Inferior parietal cortex (tissue), 1 donor: Measurements from ENCODE around the gene NF1.
"Not testable (repeated sequence)": the region's sequence is repeated elsewhere in the genome, so short reads cannot be mapped to it uniquely, and the experiment has no call there.

Experiments
- DNase-seq: peaks from one replicate; pipeline ENCODE4 v3.0.0-alpha.2; 2016; ENCODE audit errors: extremely low spot score

Gene NF1

DNA sequence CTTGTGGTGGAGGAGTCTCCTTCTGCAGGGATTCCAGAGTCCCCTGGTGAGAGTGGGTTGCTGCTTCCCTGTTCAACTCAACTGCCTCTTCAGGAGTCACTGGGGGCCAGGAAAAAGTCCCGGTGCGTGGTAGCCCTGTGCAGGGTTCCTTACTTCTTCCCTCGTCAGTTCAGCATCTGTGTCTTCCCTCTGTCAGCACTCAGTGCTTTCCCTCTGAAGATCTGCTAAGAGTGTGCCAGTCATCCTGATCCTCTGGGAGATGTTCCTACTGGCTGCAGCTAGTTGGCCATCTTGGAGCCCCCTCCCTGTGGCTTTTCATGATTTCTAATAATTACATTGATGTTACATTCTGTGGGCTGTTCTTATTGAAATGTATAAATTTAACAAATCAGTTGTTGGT, 36.5 kb downstream of the NF1 start:
- no peak for DNase-seq

GRCh38 chr17:31132977-31133376, 38.2 kb downstream of the NF1 start:
- no peak for DNase-seq

GRCh38 chr17:31134576-31134975, 39.8 kb downstream of the NF1 start:
- no peak for DNase-seq

GRCh38 chr17:31136319-31136718, 41.5 kb downstream of the NF1 start:
- no peak for DNase-seq

DNA sequence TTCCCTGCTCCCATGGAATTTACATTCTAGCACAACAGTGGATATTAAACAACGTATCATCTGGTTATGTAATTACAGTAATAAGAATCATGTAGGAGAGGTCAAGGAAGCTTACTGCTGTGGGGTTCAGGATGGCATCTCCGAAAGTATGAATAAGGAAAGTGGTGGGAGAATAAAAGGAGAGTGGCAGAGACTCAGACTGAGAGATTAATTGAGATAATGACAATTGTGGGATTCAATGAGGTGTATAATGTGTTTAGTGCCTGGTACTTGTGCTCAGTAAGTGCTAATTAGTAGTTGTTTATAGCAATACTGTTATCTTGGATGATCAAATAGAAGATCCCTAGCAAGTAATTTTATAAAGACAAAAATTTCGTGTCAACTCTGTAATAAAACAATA, 45.3 kb downstream of the NF1 start:
- no peak for DNase-seq

DNA sequence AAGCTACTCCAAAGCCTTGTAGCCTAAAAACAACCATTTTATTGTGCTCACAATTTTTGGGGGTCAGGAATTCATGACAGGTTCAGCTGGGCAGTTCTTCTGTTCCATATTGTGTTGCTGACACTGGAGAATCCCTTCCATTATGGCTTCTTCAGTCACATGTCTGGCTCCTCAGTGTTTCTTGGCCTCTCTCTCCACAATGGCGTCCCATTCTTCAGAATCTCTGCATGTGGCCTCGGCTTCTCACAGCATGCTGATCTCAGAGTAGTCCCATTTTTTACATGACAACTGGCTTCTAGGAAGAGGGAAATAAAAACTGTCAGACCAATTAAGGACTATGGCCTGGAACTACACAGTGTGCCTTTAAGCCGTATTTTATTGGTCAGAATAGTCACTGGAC, 49.7 kb downstream of the NF1 start:
- no peak for DNase-seq

DNA sequence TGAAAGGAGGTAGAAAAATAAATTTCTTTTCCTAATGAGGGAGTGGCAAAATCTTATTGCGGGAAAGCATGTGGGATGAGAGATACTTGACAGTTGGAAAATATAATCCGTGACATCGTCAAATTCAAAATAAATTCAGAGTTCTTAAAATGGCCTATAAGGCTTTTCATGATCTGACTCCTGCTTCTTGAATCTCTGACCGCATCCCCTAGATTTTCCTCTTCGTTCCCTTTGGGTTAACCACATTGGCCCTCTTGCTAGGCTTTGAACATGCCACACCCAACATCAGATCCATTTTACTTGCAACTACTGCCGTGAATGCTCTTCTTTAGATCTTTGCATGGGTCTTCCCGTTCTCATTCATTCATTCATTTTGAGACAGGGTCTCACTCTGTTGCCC, 50.1 kb downstream of the NF1 start:
- no peak for DNase-seq

GRCh38 chr17:31147507-31148202, 52.9 kb downstream of the NF1 start:
- no peak for DNase-seq

DNA sequence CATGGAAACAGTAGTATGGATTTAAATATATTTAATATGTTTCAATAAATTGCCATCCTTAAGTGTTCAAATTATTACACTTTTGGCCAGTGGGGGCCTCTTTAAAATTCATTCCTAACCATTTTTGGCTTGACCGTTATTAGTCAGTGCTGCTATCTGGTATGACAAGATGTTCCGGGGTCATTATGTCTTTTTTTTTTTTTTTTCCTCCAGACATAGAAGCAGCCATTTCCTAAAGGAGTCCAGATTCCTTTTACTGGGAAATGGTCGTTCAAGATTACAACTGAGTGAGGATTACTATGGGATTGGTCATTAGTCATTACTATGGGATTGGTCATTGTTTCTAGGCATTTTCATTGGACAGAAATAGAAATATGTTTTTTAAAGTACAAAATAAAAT, 53.4 kb downstream of the NF1 start:
- DNase-seq: no peak

- no peak for DNase-seq
Measured at GRCh38 chr17:31152271-31152670, 57.5 kb downstream of the NF1 start.

- DNase-seq: no peak
Measured at GRCh38 chr17:31155208-31155810, 60.5 kb downstream of the NF1 start.

- DNase-seq: no peak
Measured at GRCh38 chr17:31156326-31156725, 61.5 kb downstream of the NF1 start.

GRCh38 chr17:31156864-31157263, 62.1 kb downstream of the NF1 start:
- not testable (repeated sequence) for DNase-seq

DNA sequence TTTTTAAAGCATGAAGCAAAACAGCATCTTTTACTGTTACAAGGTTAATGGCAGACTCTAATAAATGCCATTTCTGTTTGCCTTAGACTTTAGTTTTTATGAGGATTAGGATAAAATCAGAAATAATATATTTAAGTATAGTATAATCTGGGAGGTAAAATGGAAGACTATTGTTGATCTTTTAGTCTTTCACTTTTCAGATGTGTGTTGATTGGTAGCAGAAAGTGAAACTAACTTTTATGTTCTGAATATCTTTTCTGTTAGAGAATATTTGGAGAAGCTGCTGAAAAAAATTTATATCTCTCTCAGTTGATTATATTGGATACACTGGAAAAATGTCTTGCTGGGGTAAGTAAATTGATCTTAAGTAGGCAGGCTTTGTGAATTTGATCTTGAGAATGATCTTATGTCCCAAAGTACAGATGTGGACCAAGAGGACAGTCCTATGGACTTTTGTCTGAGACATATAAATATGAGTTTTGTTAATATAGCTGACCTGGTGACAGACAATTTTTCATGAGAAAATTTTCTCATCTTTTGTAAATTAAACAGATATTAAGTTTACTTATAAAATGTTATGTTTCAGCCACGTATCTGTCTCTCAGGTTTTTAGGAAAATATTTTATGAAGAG, 64.1 kb downstream of the NF1 start:
- no peak for DNase-seq

- DNase-seq: no peak
Measured at GRCh38 chr17:31163091-31163781, 68.5 kb downstream of the NF1 start.

DNA sequence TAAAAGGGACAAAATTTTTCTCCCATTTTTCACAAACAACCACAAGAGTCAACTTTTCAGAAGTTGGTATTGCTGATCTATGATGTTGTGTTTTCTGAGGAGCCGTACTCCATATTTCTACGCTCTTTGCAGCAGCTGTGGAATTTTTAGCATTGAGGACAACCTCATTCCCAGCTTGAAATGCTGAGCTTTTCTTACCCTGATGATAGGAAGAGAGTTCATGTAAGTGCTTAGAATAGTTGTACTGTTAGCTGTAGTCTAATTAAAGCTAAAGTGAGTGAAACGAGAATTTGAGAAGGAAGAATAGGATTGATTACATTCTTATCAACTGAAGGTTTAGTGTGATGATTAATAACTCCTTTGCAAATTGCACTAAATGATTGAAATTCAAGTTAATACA, 72.3 kb downstream of the NF1 start:
- DNase-seq: no peak

DNA sequence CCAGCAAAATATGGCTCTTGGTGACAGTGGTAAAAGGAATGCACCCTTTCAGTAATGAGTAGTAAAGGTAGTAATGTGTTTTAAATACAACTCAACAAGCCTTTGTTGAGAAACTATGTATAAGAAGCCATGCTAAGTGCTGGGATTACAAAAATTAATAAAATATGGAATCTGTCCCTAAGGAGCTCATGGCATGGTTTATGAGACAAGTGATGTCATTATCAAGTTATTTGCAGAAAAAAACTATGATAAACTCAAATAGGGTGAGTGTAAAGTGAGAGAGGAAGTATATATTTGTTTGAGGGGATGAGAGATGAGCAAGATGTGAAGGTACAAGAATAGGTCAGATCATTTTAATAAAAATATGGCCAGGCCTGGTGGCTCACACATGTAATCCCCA, 76.9 kb downstream of the NF1 start:
- no peak for DNase-seq

DNA sequence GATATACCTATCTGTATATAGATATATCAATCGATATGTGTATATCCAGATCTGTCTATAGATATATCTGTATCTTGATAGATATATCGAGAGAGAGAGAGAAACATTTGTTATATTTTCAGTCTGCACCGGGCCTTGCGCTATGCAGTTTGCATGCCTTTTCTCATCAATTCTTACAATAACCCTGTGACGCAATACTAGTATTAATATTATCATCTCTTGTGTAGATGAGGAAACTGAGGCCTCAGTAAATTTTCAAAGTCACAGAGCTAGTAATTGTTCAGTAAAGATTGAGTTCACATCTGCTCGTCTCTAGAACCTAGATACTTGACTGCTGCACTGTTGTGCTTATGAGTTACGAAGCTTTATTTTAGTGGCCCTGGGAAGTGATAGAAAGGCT, 77.6 kb downstream of the NF1 start:
- DNase-seq: no peak

GRCh38 chr17:31174215-31174614, 79.4 kb downstream of the NF1 start:
- DNase-seq: no peak

- no peak for DNase-seq
Measured at GRCh38 chr17:31175237-31175636, 80.5 kb downstream of the NF1 start.

- DNase-seq: not testable (repeated sequence)
Measured at GRCh38 chr17:31176143-31176542, 81.4 kb downstream of the NF1 start.

GRCh38 chr17:31178951-31179350, 84.2 kb downstream of the NF1 start:
- not testable (repeated sequence) for DNase-seq

- DNase-seq: no peak
Measured at GRCh38 chr17:31195305-31195704, 100.5 kb downstream of the NF1 start.
